CD4-positive, alpha-beta T cell treated with Interleukin-10 for 1 hour (primary cell): Measurements from ENCODE around the gene PTCD1.

Experiments
- DNase-seq: peaks from one replicate; pipeline ENCODE4 v3.0.0-alpha.2; 2020

PTCD1 gene, protein sequence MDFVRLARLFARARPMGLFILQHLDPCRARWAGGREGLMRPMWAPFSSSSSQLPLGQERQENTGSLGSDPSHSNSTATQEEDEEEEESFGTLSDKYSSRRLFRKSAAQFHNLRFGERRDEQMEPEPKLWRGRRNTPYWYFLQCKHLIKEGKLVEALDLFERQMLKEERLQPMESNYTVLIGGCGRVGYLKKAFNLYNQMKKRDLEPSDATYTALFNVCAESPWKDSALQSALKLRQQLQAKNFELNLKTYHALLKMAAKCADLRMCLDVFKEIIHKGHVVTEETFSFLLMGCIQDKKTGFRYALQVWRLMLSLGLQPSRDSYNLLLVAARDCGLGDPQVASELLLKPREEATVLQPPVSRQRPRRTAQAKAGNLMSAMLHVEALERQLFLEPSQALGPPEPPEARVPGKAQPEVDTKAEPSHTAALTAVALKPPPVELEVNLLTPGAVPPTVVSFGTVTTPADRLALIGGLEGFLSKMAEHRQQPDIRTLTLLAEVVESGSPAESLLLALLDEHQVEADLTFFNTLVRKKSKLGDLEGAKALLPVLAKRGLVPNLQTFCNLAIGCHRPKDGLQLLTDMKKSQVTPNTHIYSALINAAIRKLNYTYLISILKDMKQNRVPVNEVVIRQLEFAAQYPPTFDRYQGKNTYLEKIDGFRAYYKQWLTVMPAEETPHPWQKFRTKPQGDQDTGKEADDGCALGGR

DNA sequence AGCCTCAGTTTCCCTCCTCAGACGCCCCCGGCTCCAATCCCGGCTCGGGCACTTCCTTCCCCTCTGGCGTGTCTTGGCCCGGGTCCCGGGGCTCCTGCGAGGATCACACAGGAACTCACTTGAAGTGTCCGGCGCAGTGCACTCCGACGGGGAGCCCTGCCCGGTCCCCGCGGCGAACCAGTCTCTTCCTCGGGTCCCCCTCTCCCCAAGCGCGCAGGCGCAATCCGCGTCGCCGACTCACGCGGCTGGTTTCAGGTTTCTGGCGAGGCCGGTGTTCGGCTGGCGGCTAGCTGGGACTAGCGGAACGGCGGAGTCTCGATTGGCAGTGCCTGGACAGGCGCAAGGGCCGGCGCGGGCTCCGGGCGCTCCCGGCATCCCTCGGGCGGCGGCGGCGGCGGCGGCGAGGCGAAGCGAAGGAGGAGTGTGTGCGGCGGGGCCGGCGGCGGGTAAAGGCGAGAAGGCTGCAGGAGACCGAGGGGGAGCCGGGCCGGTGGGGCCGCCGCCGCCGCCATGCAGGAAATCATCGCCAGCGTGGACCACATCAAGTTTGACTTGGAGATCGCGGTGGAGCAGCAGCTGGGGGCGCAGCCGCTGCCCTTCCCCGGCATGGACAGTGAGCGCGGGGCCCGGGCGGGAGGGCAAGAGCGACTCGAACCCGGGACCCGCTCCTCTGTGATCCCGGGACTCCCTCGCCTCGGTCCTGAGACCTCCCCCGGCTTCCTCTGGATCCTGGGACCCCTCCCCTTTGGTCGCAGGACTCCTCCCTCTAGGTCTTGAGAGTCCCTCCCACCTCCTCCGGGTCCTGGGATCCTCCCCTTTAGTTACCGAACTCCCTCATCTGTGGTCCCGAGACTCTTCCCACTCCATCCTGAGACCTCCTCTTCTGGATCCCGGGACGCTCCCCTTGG is at the start of gene PTCD1, which contains the start of gene CPSF4:
PTCD1 (minus strand) TSS at position 226 of the 908 bp plus-strand sequence. CDS start 3,556 bp downstream, outside the sequence.
CPSF4 (plus strand) TSS at position 371 of the 908 bp plus-strand sequence; CDS start at position 511, 140 bp downstream.
- DNase-seq, result peak; percentile 92

GRCh38 chr7:99485094-99485493 is 46.5 kb upstream of the PTCD1 start:
- no peak for DNase-seq

- no peak for DNase-seq
These were observed 40.2 kb upstream of the PTCD1 start for GRCh38 chr7:99478464-99479440.

DNA sequence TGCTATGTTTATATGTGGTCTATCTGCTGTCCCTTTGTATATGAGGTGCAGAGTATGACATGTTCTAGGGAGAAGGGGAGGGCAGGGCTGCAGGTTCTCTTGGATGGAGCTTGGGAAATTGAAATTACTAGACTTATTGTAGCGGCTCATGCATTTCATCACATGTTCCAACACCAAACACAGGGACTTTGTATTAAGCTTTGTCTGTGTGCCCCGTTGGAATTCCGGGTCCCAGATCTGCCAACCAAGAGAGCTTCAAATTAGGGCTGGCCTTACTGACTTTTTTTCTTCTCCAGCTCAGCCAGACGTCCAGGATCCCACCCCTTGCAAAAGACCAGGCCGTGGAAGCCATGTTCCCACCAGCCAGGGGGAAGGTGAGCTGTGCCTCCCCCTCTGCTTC is 37.5 kb upstream of the PTCD1 start:
- DNase-seq, result no peak

GRCh38 chr7:99473315-99473596 is 34.7 kb upstream of the PTCD1 start:
- DNase-seq, result peak; percentile 40

- DNase-seq, result peak; percentile 98
These were observed 34.1 kb upstream of the PTCD1 start, which contains the start of gene ZNF789 for GRCh38 chr7:99472561-99473314. ZNF789 (plus strand) TSS chr7:99472890; CDS start chr7:99476457, 3,567 bp downstream.

DNA sequence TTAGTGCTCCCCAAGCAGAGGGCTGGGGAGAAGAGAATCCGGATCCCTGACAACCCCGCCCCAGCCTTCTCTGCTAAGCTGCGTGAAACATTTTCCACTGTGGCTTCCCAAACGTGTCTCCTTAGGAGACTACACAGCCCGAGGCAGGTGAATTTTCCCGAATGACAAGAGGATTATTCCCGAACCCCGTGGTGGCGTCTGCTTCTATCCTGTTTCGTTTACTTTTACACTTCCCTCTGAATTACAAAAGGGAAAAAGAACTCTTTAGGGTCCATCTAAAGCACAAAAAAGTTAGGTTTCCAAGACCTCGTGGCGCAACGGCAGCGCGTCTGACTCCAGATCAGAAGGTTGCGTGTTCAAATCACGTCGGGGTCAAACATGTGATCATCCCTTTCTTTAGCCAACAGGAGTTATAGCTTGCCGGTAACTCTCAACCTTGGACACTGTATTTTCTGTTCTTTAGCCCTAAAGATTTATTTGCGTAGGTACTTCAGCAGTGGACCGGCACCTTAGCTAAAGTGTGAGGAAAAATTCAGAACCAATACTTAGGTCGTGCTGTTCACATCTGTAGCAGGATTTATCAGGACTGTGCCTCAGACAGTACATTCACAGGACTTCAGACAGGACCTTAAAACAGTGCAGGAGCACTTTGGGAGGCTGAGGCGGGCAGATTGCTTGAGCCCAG is 30.9 kb upstream of the PTCD1 start:
- no peak for DNase-seq

GRCh38 chr7:99468336-99468918 is 29.8 kb upstream of the PTCD1 start:
- no peak for DNase-seq

DNA sequence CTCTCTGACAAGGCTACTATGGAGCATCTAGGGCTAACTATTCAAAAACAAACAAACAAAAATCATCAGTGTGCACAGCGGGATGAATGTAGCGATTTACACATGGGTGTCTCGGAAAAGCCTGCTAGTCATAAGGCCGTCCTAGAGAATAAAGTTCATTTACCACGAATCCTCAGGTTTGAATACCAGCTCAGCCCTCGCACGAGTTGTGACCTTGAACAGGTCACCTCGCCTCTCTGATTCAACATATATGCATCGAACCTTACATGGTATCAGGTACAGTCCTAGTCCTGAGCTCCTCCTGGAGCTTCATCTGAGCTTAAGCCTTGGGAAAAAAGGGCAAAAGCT is 26.8 kb upstream of the PTCD1 start:
- DNase-seq, result no peak

GRCh38 chr7:99461221-99461620 is 22.6 kb upstream of the PTCD1 start:
- DNase-seq, result no peak

DNA sequence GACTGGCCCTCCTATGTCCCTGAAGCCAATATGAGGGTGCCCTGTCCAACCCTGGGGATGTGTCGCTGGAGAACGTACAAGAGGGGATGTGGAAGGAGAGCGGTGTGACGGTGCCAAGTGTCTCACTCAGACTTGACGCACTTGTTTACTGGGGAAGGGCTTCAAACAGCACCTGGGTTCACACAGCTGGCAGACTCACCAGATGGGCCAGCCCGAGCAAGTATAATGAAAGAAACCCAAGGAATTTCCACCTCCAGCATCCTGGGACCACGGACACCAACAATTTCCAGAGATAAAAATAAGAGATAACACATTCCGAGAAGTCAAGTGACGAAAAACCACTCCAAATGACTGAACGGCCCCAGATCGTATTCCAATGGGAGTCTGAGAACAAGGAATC is 22.1 kb upstream of the PTCD1 start:
- no peak for DNase-seq

DNA sequence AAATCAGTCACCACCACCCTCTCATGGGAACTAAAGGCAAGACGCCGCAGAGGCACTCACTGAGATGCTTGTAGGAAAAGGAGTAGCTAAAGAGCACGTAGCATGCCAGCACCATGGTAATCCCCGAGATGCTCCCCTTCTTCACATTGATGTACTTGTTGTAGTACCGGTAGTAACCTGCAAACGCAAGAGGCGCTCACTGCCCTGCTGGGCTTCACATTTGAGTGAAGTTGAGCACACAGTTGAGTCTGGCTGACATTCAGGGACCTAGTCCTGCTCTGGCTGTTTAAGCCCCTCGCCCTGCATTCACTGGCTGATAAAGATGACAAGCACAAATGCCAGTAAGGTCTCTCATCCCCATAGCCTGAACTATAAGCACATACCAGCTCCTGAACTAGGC is 20.5 kb upstream of the PTCD1 start:
- DNase-seq, result peak; percentile 30

DNA sequence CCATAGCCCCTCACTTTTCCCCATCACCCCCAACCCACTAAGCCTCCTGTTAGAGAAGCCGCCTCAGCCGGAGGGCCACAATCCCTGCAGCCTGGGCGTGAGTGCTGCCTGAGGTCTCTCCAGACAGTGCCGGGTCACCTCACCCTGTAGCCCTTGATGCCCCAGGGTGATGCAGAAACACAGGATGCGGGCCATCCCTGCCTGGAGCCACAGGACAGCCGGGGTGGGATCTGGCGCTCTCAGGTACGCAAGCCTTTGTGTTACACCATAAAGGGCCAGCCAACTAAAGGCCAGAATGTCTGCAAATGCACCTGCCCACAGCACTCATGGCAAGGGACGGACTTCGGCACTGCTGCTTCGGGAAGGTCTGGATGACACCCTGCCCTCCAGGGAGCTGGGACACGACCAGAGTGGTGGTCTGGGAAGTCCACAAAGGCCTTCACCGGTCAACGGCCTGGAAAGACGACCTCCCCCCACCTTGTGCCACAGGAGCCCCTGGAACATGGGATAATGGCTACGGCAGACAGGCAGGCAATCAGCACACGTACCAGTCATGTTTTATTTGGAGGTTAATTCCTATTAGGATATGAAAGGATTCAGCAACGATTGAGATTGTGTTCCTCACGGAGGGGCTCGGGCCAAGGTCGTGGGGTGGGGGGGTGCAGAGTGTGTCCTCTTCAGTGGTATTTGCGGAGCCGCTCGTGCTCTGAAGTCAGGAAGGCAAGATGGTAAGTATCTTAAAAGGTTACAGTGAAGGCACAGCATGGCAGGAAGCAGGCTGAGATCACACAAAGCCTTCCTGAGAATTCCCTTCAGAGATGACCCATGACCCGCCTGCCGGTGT is 19.3 kb upstream of the PTCD1 start:
- no peak for DNase-seq

DNA sequence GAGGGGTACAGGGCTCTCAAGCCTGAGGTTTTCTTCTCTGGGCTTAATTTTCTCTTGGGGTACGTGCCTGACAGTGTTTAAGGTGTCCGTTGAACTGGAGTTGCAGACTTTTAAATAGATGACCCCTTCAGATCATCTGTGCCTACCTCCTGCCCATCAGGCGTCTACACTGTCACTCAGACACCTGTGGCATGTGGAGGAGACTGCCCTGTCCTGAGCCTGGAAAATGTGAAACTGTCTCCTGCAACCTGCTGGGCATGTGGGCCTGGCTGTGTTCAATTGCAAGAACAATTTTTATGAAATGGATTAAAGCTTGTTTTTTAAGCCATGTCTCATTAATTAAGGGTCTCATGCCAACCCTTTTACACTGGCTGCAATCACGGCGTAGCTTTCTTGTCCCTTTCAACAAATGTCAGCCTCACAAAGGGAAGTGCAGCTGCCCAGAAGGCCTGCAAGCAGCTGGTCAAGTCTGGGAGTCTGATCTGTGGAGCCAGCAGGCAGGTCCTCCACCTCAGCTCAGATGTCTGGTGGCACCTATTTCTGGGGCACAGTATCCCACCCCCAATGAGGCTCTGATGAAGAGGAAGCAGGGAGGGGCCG is 18.6 kb upstream of the PTCD1 start:
- DNase-seq, result no peak

- DNase-seq, result no peak
These were observed 17.7 kb upstream of the PTCD1 start for GRCh38 chr7:99456288-99456687.

DNA sequence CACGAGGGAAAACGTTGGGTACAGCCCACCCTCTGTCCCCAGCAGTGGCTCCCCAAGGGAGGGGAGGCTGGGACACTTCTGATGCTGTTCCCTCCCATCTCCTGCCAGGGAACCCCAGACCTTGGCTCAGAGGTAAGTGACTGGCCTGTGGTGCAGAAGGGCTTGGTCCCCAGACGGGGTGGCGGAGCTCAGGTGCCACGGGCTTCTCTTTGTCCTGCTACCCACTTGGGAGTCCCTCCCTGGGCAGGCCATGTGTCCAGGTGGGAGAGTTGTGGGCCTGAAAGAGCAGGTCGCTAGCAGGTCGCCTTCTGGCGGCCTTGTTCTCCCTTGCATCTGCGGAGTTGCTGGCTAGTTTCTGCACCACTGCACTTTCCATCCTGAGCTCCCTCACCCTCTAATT is 17.3 kb upstream of the PTCD1 start:
- no peak for DNase-seq

DNA sequence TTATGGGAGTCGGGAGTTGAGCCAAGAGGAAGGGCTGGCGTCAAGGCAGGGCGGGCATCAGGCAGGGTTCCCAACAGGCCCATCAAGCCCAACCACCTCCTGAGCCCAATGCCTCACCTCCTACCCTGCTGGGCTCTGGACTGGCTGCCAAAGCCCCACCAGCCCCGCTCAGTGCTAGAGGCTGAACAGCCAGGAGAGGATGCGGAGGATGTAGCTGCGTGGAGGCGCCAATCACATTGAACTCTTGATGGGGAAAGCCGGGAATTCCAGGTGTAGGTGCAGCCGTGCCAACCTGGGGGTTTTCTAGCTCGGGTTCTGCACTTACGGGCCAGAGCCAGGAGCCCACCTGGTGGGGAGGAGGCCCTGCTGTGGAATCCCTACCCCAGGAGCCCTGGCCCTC is 14.5 kb upstream of the PTCD1 start:
- no peak for DNase-seq

DNA sequence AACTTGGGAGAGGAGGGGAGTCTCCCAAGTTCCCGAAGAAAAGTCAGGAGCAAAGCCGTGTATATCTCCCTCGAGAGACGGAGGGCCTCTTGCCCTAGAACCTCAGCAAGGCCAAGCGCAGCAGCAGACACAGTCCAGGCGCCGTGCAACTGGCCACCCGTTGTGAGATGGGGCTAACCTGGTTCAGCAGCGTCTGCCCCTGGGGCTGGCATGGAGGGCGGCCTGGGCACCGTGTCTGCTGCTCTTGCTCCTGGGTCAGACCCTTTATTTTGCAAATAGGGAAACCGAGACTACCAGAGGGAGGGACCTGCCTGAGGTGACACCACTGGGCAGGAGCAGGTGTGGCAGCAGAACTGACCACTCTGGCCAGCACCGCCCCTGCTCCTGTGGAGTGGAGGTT is 13.9 kb upstream of the PTCD1 start:
- no peak for DNase-seq

DNA sequence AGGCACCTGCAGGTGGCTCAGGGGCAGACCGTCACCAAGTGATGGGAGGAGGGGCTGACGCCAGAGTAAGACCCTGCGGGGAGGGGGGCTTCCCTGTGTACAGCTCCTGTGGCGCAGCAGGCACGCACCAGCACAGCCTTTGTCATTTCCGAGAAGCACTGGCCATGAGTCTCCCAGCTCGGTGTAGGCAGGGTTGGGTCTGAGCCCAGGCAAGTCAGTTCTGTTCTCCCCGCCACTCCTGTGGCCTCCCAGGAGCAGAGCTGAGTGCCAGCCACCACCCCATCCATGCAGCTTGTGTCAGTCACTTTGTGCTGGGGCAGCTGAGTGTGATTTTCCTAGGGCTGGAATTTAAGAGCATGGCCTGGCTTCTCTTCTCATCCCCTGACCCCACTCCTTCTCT is 13.3 kb upstream of the PTCD1 start:
- DNase-seq, result no peak
